Measurements from ENCODE around the gene OR6X1.

Gene OR6X1

DNA sequence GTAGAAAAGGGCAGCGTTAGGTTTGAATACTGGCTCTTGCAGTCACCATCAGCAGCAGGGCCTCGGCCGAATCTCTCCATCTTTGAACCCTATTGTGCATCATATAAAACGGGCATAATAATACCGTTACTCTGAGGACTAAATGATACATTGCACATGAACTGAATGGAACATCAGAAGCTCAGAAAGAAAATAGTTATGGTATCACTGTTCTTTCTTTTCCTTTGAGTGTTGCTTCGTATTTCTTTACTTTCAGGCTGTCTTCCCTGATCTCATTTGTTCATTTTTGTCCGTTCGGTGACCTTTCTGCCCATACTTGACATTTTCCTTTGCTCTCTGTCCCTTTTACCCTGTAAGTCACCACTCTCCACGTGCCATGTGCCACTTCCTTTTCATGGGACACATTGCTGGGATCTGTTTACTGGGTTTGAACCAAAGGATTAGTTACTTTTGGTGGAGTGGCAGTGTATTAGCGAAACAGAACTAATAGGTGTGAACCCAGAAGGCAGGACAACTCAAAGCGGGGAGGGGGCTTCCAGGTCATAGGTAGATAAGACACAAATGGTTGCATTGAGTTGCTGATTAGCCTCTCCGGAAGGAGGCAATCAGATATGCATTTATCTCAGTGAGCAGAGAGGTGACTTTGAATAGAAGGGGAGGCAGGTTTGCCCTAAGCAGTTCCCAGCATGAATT is 12.1 kb downstream of the OR6X1 start:
- TF ChIP-seq, protein P1, sequence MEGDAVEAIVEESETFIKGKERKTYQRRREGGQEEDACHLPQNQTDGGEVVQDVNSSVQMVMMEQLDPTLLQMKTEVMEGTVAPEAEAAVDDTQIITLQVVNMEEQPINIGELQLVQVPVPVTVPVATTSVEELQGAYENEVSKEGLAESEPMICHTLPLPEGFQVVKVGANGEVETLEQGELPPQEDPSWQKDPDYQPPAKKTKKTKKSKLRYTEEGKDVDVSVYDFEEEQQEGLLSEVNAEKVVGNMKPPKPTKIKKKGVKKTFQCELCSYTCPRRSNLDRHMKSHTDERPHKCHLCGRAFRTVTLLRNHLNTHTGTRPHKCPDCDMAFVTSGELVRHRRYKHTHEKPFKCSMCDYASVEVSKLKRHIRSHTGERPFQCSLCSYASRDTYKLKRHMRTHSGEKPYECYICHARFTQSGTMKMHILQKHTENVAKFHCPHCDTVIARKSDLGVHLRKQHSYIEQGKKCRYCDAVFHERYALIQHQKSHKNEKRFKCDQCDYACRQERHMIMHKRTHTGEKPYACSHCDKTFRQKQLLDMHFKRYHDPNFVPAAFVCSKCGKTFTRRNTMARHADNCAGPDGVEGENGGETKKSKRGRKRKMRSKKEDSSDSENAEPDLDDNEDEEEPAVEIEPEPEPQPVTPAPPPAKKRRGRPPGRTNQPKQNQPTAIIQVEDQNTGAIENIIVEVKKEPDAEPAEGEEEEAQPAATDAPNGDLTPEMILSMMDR (IDR thresholded peaks at IDR 0.05; ENCODE audit: insufficient read depth, low read depth, low read length, missing control alignments) = no peak
- peak overlapping the region; percentile 91 for H3K4me3 ChIP-seq (ENCODE audit: low read length)
- DNase-seq (ENCODE audit: low read depth) = no peak

DNA sequence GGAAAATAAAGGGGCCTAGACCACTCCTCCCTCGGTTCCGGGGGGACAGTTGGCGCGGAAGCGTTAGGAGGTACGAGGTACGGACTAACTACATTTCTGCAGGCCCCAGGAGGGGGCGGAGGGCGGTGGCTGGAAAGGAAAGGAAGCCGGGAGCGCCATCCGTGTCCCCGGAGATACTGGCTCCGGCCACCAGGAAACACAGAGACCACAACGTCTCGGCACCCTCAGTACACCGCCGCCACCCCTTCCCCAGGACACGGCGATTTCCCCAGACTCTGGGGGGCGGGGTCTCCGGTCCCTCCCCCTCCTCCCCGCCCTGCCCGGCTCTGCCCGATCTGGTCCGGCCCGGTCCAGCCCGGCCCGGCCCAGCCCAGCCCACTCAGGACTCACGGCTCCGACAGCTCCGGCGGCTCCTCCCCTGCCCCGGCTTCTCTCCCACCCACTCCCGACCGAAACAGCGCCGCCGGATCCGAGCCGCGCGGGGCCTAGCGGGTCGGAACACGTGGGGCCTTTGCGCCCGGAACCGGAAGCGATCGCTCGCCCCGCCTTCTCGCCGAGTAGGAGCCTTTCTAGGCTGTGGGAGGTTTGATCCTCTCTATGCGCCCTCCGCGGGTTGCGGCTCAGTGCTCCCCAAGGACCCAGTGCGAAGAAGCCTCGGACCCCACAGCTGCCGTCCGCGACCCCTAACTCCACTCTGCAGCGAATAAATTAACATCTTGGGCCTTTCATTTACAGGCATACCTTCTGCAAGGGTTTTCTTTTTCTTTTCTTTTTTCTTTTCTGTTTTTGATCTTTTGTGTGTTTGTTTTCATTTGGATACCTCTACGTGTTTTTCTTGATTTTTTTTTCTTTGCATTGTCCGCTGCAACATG is 12.9 kb downstream of the OR6X1 start, which contains the start of gene ZNF202:
ZNF202 (minus strand) TSS at position 502 of the 872 bp plus-strand sequence. CDS start 10,772 bp downstream, outside the sequence.
- TF ChIP-seq, protein P1 (IDR thresholded peaks at IDR 0.05; ENCODE audit: insufficient read depth, low read depth, low read length, missing control alignments) = peak; percentile 16
- peak within 1 kb of the TSS; percentile 91 for H3K4me3 ChIP-seq (ENCODE audit: low read length)
- peak; percentile 90 for DNase-seq (ENCODE audit: low read depth)

DNA sequence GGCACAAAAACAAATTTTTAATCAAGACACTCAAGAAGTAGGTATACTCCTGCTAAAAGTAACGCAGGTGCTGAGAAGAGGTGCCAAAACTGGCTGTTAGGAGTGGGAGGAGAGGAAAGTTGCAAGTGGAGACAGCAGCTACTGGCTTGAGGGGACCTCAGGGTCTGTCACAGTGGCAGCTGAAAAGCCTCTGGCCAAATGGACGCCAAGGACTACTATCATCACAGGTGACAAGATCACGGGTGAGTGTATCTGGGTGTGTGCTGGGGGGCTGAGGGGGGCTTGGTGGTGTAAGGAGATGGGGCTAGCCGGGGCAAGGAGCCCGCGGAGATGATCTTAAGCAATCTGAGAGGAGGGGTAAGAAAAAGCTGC is 13.5 kb downstream of the OR6X1 start:
- DNase-seq (ENCODE audit: low read depth) = peak; percentile 4
- peak overlapping the region; percentile 91 for H3K4me3 ChIP-seq (ENCODE audit: low read length)
- TF ChIP-seq, protein P1 (IDR thresholded peaks at IDR 0.05; ENCODE audit: insufficient read depth, low read depth, low read length, missing control alignments) = no peak

DNA sequence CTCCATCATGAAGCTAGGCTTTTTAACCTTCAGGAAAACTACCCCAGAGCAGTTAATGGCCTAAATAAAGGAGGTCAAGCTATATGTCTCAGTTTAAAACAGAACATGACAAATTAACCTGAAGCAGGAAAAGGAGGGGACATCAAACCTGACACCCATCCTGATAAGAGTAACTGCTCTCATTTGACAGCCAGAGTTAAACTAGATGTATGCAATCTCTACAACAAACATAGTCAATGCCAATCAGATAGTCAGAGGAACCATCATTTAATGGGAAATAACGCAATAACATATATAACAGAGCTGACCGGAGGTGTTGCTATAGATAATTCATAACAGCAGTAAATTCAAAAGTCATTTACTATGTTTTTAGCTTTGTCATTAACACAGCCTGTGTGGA is 15.9 kb downstream of the OR6X1 start:
- TF ChIP-seq, protein P1 (IDR thresholded peaks at IDR 0.05; ENCODE audit: insufficient read depth, low read depth, low read length, missing control alignments) = no peak
- no peak for DNase-seq (ENCODE audit: low read depth)
- H3K4me3 ChIP-seq (ENCODE audit: low read length) = no peak overlapping the region

DNA sequence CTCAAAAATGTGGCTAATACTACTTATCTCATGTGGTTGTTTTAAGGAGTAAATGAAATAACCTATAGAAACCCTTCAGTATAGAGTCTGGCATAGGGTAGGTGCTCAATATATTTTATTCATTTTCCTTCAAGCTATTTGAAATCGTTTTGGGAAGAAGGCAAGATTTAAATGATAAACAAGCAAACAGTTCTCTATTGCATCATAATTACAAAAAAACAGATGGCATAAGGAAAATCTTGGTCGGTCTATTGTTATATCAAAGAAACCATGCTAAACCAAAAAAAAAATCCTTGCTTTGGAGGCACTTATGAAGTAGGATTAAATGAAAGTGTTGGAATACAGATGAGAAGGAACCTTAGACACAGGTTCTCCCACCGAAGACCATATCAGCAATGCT is 17.5 kb downstream of the OR6X1 start:
- no peak for DNase-seq (ENCODE audit: low read depth)
- TF ChIP-seq, protein P1 (IDR thresholded peaks at IDR 0.05; ENCODE audit: insufficient read depth, low read depth, low read length, missing control alignments) = no peak

DNA sequence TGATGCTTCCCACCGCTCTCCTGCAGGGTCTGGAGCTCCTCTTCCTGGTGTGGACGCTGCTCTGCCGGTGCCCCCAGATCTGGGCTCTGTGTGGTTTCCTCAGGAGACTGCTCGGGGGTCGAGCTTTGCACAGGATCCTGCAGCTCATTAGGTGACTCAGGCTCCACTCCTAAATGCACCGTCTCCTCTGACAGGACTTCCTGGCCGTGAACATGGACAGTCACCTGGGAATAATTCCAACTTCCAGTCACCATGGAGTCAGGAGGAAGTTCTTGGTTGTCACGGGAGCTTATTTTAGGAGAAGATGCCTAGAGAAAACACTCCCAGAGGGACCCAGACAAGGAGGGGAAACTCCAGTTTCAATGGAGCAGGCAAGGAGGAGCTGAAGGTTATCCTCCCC is 24.7 kb downstream of the OR6X1 start:
- no peak overlapping the region for H3K4me3 ChIP-seq (ENCODE audit: low read length)
- TF ChIP-seq, protein P1 (IDR thresholded peaks at IDR 0.05; ENCODE audit: insufficient read depth, low read depth, low read length, missing control alignments) = no peak
- DNase-seq (ENCODE audit: low read depth) = no peak

More for the DNA sequence above, 17.5 kb downstream of the OR6X1 start:
- no peak overlapping the region for H3K4me3 ChIP-seq (ENCODE audit: low read length)
